H1 (cell line): Measurements from ENCODE around the gene APOA1. TPM values are rescaled to one million over a fixed set of nuclear protein-coding genes. Genes with fewer than 3 reads are reported as not detected.

Experiments used
- CTCF ChIA-PET: fragments of 300-600 bp; sonication (Branson Sonifier 250); formaldehyde crosslinking; loops from one replicate; lab custom pipeline; 2021; ENCODE audit not compliant: partially characterized antibody; lab: Charles Lee
- POLR2A ChIA-PET: fragments of 300-600 bp; sonication (Branson Sonifier 250); formaldehyde crosslinking; loops from one replicate; lab custom pipeline; 2021; ENCODE audit warnings: inconsistent platforms; ENCODE audit not compliant: partially characterized antibody; lab: Charles Lee
- DNase-seq, 2 experiments: peaks; one replicate each; pipeline versions ENCODE4 v3.0.0 to v3.0.0-alpha.2; 2010 to 2022; ENCODE audit warnings: low spot score in 2 of 2, low read depth in 1 of 2, mixed read lengths in 1 of 2
- FAIRE-seq: peaks from 2 replicates; lab custom pipeline; 2011; peaks lifted over from hg19 to GRCh38; lab: Jason Lieb, UNC
- H2AFZ ChIP-seq: 2 replicates; pipeline ENCODE4 v1.8.1; 2012; ENCODE audit warnings: low read length, inconsistent platforms
- H2AK5ac ChIP-seq: 2 replicates; pipeline ENCODE4 v1.6.1; 2013; ENCODE audit warnings: low read depth, low read length
- H2BK120ac ChIP-seq: replicated peaks from 2 replicates; pipeline ENCODE3; 2013; ENCODE audit warnings: low read depth, low read length, inconsistent platforms
- H2BK12ac ChIP-seq: 2 replicates; pipeline ENCODE4 v1.6.1; 2013; ENCODE audit warnings: low read depth, low read length
- H2BK15ac ChIP-seq: 2 replicates; pipeline ENCODE4 v1.6.1; 2013; ENCODE audit warnings: low read length
- H2BK20ac ChIP-seq: 2 replicates; pipeline ENCODE4 v1.6.1; 2013; ENCODE audit warnings: low read length
- H2BK5ac ChIP-seq: 2 replicates; pipeline ENCODE4 v1.6.1; 2013; ENCODE audit warnings: low read depth, low read length
- H3K14ac ChIP-seq: 2 replicates; pipeline ENCODE4 v1.6.1; 2013; ENCODE audit warnings: inconsistent platforms; ENCODE audit not compliant: insufficient read length
- H3K18ac ChIP-seq: 2 replicates; pipeline ENCODE4 v1.6.1; 2013; ENCODE audit warnings: low read length; ENCODE audit errors: extremely low read depth
- H3K23ac ChIP-seq: 2 replicates; pipeline ENCODE4 v1.6.1; 2013; ENCODE audit warnings: inconsistent platforms; ENCODE audit not compliant: insufficient read length
- H3K23me2 ChIP-seq: 2 replicates; pipeline ENCODE4 v1.6.1; 2013; ENCODE audit warnings: low read depth, low read length
- H3K27ac ChIP-seq: 2 replicates; pipeline ENCODE4 v1.6.1; 2011; ENCODE audit warnings: low read depth, low read length, inconsistent platforms
- H3K27me3 ChIP-seq, 4 experiments: replicated peaks in 1 of 4; 1 replicate in 1 of 4; 2 replicates in 3 of 4; pipeline versions ENCODE4 v1.6.1 to v1.8.1; 2011 to 2013; ENCODE audit warnings: low read length in 3 of 4, mild to moderate bottlenecking in 3 of 4, inconsistent platforms in 2 of 4, mixed read lengths in 2 of 4, moderate library complexity in 1 of 4; ENCODE audit not compliant: control insufficient read depth in 3 of 4, insufficient read depth in 3 of 4; ENCODE audit errors: extremely low read depth in 1 of 4
- H3K36me3 ChIP-seq, 4 experiments: 2 replicates each; pipeline versions ENCODE4 v1.6.1 to v1.8.1; 2011 to 2013; ENCODE audit warnings: mild to moderate bottlenecking in 4 of 4, low read length in 3 of 4, moderate library complexity in 2 of 4, control low read depth in 1 of 4, inconsistent platforms in 1 of 4; ENCODE audit not compliant: insufficient read depth in 4 of 4, control insufficient read depth in 2 of 4
- H3K4ac ChIP-seq: replicated peaks from 2 replicates; pipeline ENCODE3; 2013; ENCODE audit warnings: low read length, low read depth, mixed read lengths, inconsistent platforms; ENCODE audit not compliant: insufficient read length
- H3K4me1 ChIP-seq, 4 experiments: replicated peaks in 1 of 4; 1 replicate in 1 of 4; 2 replicates in 3 of 4; pipeline versions ENCODE4 v1.6.1 to v1.8.1; 2011 to 2013; ENCODE audit warnings: low read length in 3 of 4, inconsistent platforms in 2 of 4, mixed read lengths in 1 of 4; ENCODE audit not compliant: insufficient read depth in 4 of 4, control insufficient read depth in 3 of 4
- H3K4me2 ChIP-seq, 2 experiments: 2 replicates each; pipeline versions ENCODE4 v1.6.1 to v1.8.1; 2011 to 2013; ENCODE audit warnings: low read depth in 2 of 2, low read length in 2 of 2, control low read depth in 1 of 2, inconsistent platforms in 1 of 2, mild to moderate bottlenecking in 1 of 2; ENCODE audit not compliant: insufficient read depth in 1 of 2
- H3K4me3 ChIP-seq, 4 experiments: fragments of 200-600, 300-600 bp in 1 of 4; sonication (generic), shearing (Covaris generic), sonication (Bioruptor Twin) in 1 of 4; 2 replicates each; pipeline versions ENCODE4 v1.5.1 to v1.8.1; 2011 to 2016; ENCODE audit warnings: low read length in 4 of 4, low read depth in 3 of 4, control low read depth in 2 of 4, inconsistent platforms in 2 of 4, mild to moderate bottlenecking in 2 of 4, mixed read lengths in 1 of 4, moderate library complexity in 1 of 4; ENCODE audit not compliant: insufficient read depth in 2 of 4; ENCODE audit errors: extremely low read depth in 1 of 4
- H3K56ac ChIP-seq: replicated peaks from 2 replicates; pipeline ENCODE3; 2013; ENCODE audit warnings: low read depth, mild to moderate bottlenecking, mixed read lengths, low read length, inconsistent platforms; ENCODE audit not compliant: insufficient read length
- H3K79me1 ChIP-seq: 2 replicates; pipeline ENCODE4 v1.6.1; 2013; ENCODE audit warnings: low read depth, low read length, control low read depth
- H3K79me2 ChIP-seq, 2 experiments: 2 replicates each; pipeline versions ENCODE4 v1.6.1 to v1.8.1; 2012 to 2013; ENCODE audit warnings: low read length in 2 of 2, mild to moderate bottlenecking in 2 of 2, inconsistent platforms in 1 of 2; ENCODE audit not compliant: insufficient read depth in 2 of 2, control insufficient read depth in 1 of 2
- H3K9ac ChIP-seq, 4 experiments: replicated peaks in 1 of 4; 1 replicate in 1 of 4; 2 replicates in 3 of 4; pipeline versions ENCODE4 v1.6.1 to v1.8.1; 2011 to 2013; ENCODE audit warnings: low read depth in 3 of 4, low read length in 3 of 4, control low read depth in 2 of 4, mild to moderate bottlenecking in 2 of 4, moderate library complexity in 2 of 4, inconsistent platforms in 1 of 4; ENCODE audit errors: extremely low read depth in 1 of 4
- H3K9me3 ChIP-seq, 2 experiments: 2 replicates each; pipeline versions ENCODE4 v1.6.1 to v1.8.1; 2012 to 2013; ENCODE audit warnings: mild to moderate bottlenecking in 2 of 2, moderate library complexity in 2 of 2, control low read depth in 1 of 2, inconsistent platforms in 1 of 2, low read depth in 1 of 2, low read length in 1 of 2, mixed read lengths in 1 of 2; ENCODE audit not compliant: insufficient read depth in 2 of 2
- H4K20me1 ChIP-seq, 2 experiments: replicated peaks in 1 of 2; 2 replicates each; pipeline versions ENCODE3 to v1.8.1; 2011 to 2013; ENCODE audit warnings: inconsistent platforms in 2 of 2, low read length in 2 of 2, mild to moderate bottlenecking in 1 of 2; ENCODE audit not compliant: insufficient read depth in 2 of 2, control insufficient read depth in 1 of 2
- H4K5ac ChIP-seq: 2 replicates; pipeline ENCODE4 v1.6.1; 2013; ENCODE audit warnings: low read length, low read depth, mixed read lengths, inconsistent platforms; ENCODE audit not compliant: insufficient read length
- H4K8ac ChIP-seq: 2 replicates; pipeline ENCODE4 v1.8.0; 2013; ENCODE audit warnings: mild to moderate bottlenecking, moderate library complexity, low read length, inconsistent platforms; ENCODE audit not compliant: insufficient read depth; ENCODE audit errors: extremely low read depth
- H4K91ac ChIP-seq: replicated peaks from 2 replicates; pipeline ENCODE3; 2013; ENCODE audit warnings: low read length, mixed read lengths, inconsistent platforms; ENCODE audit not compliant: insufficient read length
- CHD1 ChIP-seq: IDR thresholded peaks from 2 replicates; pipeline ENCODE4 v1.6.1; 2012; ENCODE audit warnings: low read depth, low read length, improper control_type of control experiment
- CTBP2 ChIP-seq: IDR thresholded peaks from 2 replicates; pipeline ENCODE4 v1.7.0; 2011; ENCODE audit warnings: borderline replicate concordance, mild to moderate bottlenecking, moderate library complexity, mixed read lengths, low read length; ENCODE audit not compliant: insufficient read depth, insufficient read length
- GTF2F1 ChIP-seq: IDR thresholded peaks from 2 replicates; pipeline ENCODE4 v1.6.1; 2012; ENCODE audit warnings: low read depth, low read length, improper control_type of control experiment, borderline replicate concordance
- HDAC2 ChIP-seq, 2 experiments: fragments of 300-600 bp in 1 of 2; sonication (generic) in 1 of 2; IDR thresholded peaks; 2 replicates each; pipeline ENCODE4 v1.6.1; 2011 to 2012; ENCODE audit warnings: low read depth in 2 of 2, low read length in 2 of 2, mild to moderate bottlenecking in 2 of 2, moderate library complexity in 2 of 2, borderline replicate concordance in 1 of 2, inconsistent platforms in 1 of 2
- MAFK ChIP-seq: IDR thresholded peaks from 2 replicates; pipeline ENCODE4 v1.6.1; 2012; ENCODE audit warnings: low read depth, mild to moderate bottlenecking, improper control_type of control experiment, low read length
- NANOG ChIP-seq: IDR thresholded peaks from 2 replicates; pipeline ENCODE4 v1.6.1; 2011; ENCODE audit warnings: low read length, low read depth, mild to moderate bottlenecking, inconsistent platforms; ENCODE audit not compliant: insufficient read depth, poor library complexity, severe bottlenecking
- RAD21 ChIP-seq, 2 experiments: IDR thresholded peaks in 1 of 2; conservative IDR thresholded peaks in 1 of 2; 2 replicates each; pipeline ENCODE4 v1.6.1; 2011; ENCODE audit warnings: low read depth in 2 of 2, low read length in 2 of 2, improper control_type of control experiment in 1 of 2, inconsistent platforms in 1 of 2, mild to moderate bottlenecking in 1 of 2, moderate library complexity in 1 of 2
- RFX5 ChIP-seq: IDR thresholded peaks from 2 replicates; pipeline ENCODE4 v1.6.1; 2011; ENCODE audit warnings: low read depth, low read length, improper control_type of control experiment, borderline replicate concordance
- SP1 ChIP-seq: IDR thresholded peaks from 2 replicates; pipeline ENCODE4 v1.6.1; 2011; ENCODE audit warnings: low read depth, low read length
- YY1 ChIP-seq: IDR thresholded peaks from 2 replicates; pipeline ENCODE4 v1.6.1; 2011; ENCODE audit warnings: low read depth, mild to moderate bottlenecking, low read length
- WGBS, 2 experiments: shearing (Covaris generic) in 1 of 2; methylation state at CpG; one replicate each; pipeline versions ENCODE4 v1.1.6 to v1.1.7; 2013 to 2015; ENCODE audit warnings: low lambda C conversion rate in 2 of 2, mixed read lengths in 2 of 2, inconsistent platforms in 1 of 2, low coverage in 1 of 2, missing lambda C conversion rate in 1 of 2; ENCODE audit not compliant: insufficient replicate concordance in 2 of 2, insufficient coverage in 1 of 2, insufficient read length in 1 of 2; ENCODE audit errors: extremely low coverage in 1 of 2, missing lambda C conversion rate in 1 of 2; 5-methylcytosine and 5-hydroxymethylcytosine counted together
- polyA plus RNA-seq, 7 experiments: library from polyadenylated mRNA; depleted of rRNA in 3 of 7; stranded (reverse) in 5 of 7; unstranded in 2 of 7; fragments of >200 nt in 5 of 7; fragments of 200-250 nt in 2 of 7; gene quantifications; 1 replicate in 5 of 7; 2 replicates in 1 of 7; 4 replicates in 1 of 7; pipeline versions ENCODE4 v1.2.1 to v1.2.3, GENCODE V29; 2011 to 2013; ENCODE audit warnings: missing spikeins in 2 of 7, mixed read lengths in 2 of 7
- total RNA-seq: library from RNA; stranded (reverse); fragmentation: NEBNext Ultra II Directional; extraction: Animal tissue kit (Norgen Biotek cat#: 25700); gene quantifications from 2 replicates; pipeline ENCODE4 v1.2.1, GENCODE V29; 2021

Gene APOA1
- total and polyA plus RNA-seq, 2 of the 8 experiments (the other 6 are each of a cell fraction or from before 2014, with no cell fraction given): 0.80 TPM; not detected in 1

DNA sequence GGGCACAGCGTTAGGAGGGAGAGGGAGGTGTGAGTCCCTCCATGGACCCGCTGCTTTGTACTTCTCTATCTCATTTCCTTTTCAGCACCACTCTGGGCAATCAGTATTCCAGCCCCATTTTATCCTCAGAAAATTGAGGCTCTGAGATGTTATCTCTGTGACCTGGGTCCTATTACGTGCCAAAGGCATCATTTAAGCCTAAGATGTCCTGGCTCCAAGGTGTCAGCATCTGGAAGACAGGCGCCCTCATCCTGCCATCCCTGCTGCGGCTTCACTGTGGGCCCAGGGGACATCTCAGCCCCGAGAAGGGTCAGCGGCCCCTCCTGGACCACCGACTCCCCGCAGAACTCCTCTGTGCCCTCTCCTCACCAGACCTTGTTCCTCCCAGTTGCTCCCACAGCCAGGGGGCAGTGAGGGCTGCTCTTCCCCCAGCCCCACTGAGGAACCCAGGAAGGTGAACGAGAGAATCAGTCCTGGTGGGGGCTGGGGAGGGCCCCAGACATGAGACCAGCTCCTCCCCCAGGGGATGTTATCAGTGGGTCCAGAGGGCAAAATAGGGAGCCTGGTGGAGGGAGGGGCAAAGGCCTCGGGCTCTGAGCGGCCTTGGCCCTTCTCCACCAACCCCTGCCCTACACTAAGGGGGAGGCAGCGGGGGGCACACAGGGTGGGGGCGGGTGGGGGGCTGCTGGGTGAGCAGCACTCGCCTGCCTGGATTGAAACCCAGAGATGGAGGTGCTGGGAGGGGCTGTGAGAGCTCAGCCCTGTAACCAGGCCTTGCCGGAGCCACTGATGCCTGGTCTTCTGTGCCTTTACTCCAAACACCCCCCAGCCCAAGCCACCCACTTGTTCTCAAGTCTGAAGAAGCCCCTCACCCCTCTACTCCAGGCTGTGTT, 8.5 kb downstream of the APOA1 start:
- Histone ChIP-seq H3K79me2 (no peaks in the 10 kb centered on the region), H3K36me3 (no peaks in the 10 kb centered on the region), H2BK12ac (no peak overlapping the region), H2AFZ (no peak overlapping the region), H2AK5ac (no peak overlapping the region), H2BK15ac (no peak overlapping the region), H3K4me2 (no peak overlapping the region), H3K27me3 (no peaks in the 10 kb centered on the region), H3K4ac (no peak overlapping the region), H4K8ac (no peak overlapping the region; the same call in 1 of the 2 replicates), H4K20me1 (no peaks in the 10 kb centered on the region), H3K23ac (no peak overlapping the region), H3K79me1 (no peaks in the 10 kb centered on the region), H3K4me1 (no peaks in the 10 kb centered on the region), H3K23me2 (no peaks in the 10 kb centered on the region), H3K4me3 (no peak overlapping the region), H2BK5ac (no peak overlapping the region), H3K18ac (no peak overlapping the region), H4K91ac (no peak overlapping the region), H3K9ac (no peak overlapping the region), H4K5ac (no peak overlapping the region), H2BK20ac (no peak overlapping the region), H3K56ac (no peak overlapping the region), H3K14ac (no peak overlapping the region), H3K9me3 (no peaks in the 10 kb centered on the region; a peak in 1 of 4 replicates), H2BK120ac (no peak overlapping the region), H3K27ac (no peak overlapping the region)
- TF ChIP-seq MAFK: no peak
- TF ChIP-seq GTF2F1: no peak
- TF ChIP-seq YY1: no peak
- no peak for TF ChIP-seq RFX5
- no peak for TF ChIP-seq NANOG
- no peak for TF ChIP-seq RAD21 (IDR thresholded peaks at IDR 0.05 in 1 of 2, conservative IDR thresholded peaks at IDR 0.05 in 1 of 2; ENCODE audit: low read depth in 2 of 2, low read length in 2 of 2)
- no peak for TF ChIP-seq CTBP2
- no peak for TF ChIP-seq SP1
- TF ChIP-seq CHD1: no peak
- no peak for TF ChIP-seq HDAC2 (IDR thresholded peaks at IDR 0.05; ENCODE audit: borderline replicate concordance in 1 of 2, low read depth in 2 of 2, low read length in 2 of 2)
- WGBS, 2 experiments: 81% methylated on average over 14 of the region's 16 CpGs; no CpG with 5 or more reads in 1 of the 2 experiments
- CTCF ChIA-PET: interaction anchor here (0.6 to 12.2 kb wide), 5 partner anchors 8 to 352 kb away, joined by 3 to 237 read pairs (median 8); partner anchors contain the start of genes APOA5 and ZPR1
- POLR2A ChIA-PET: interaction anchor here (1.0 to 1.1 kb wide), 2 partner anchors 8 to 38 kb away, joined by 3 read pairs; no protein-coding TSS in a partner anchor
- FAIRE-seq: no peak
- no peak for DNase-seq
